ENCODE data around the gene RSL24D1.

RSL24D1 gene

GRCh38 chr15:55196458-55197361 lies at the start of gene RSL24D1:
Gene RSL24D1 (minus strand): TSS chr15:55196941. CDS start chr15:55196890, 51 bp downstream.
- TF ChIP-seq BHLHE40 (IDR thresholded peaks at IDR 0.05; ENCODE audit: borderline replicate concordance), result no peak
- peak; percentile 76 for TF ChIP-seq L3MBTL2 (conservative IDR thresholded peaks at IDR 0.05)
- no peak for TF ChIP-seq FOXM1 (IDR thresholded peaks at IDR 0.05; ENCODE audit: borderline replicate concordance)
- no peak for TF ChIP-seq FOXA1 (IDR thresholded peaks at IDR 0.05)
- peak; percentile 64 for TF ChIP-seq ELF4 (IDR thresholded peaks at IDR 0.05)
- no peak for TF ChIP-seq PKNOX1 (IDR thresholded peaks at IDR 0.05)
- peak; percentile 86 for DNase-seq (ENCODE audit: extremely low spot score)
- CTCF ChIA-PET, result no interaction called here
- POLR2A ChIA-PET, result interaction anchor here (0.7 to 2.8 kb wide), 8 partner anchors 10 to 211 kb away, joined by 3 to 8 read pairs (median 4); partner anchors contain the start of genes CCPG1 and PIERCE2

GRCh38 chr15:55245059-55245458 lies 48.3 kb upstream of the RSL24D1 start:
- ChIA-PET POLR2A (no interaction called here), CTCF (no interaction called here)
- TF ChIP-seq SUZ12 (IDR thresholded peaks at IDR 0.05) (no peak), HDGF (IDR thresholded peaks at IDR 0.05; ENCODE audit: borderline replicate concordance) (no peak), LEF1 (IDR thresholded peaks at IDR 0.05; ENCODE audit: borderline replicate concordance) (no peak), SP1 (IDR thresholded peaks at IDR 0.05) (no peak), ARNT (IDR thresholded peaks at IDR 0.05) (no peak), ELF4 (IDR thresholded peaks at IDR 0.05) (no peak), FOXK2 (IDR thresholded peaks at IDR 0.05) (no peak), L3MBTL2 (conservative IDR thresholded peaks at IDR 0.05) (no peak), FOXM1 (IDR thresholded peaks at IDR 0.05; ENCODE audit: borderline replicate concordance) (no peak)
- no peak for DNase-seq (ENCODE audit: extremely low spot score)

GRCh38 chr15:55241891-55242290 lies 45.1 kb upstream of the RSL24D1 start:
- ChIA-PET CTCF (no interaction called here), POLR2A (no interaction called here)
- DNase-seq (ENCODE audit: extremely low spot score), result no peak
- TF ChIP-seq TARDBP (IDR thresholded peaks at IDR 0.05), result no peak
- TF ChIP-seq FOXK2 (IDR thresholded peaks at IDR 0.05), result no peak
- no peak for TF ChIP-seq ZNF384 (IDR thresholded peaks at IDR 0.05)
- no peak for TF ChIP-seq SUZ12 (IDR thresholded peaks at IDR 0.05)
- TF ChIP-seq BHLHE40 (IDR thresholded peaks at IDR 0.05; ENCODE audit: borderline replicate concordance), result no peak
- TF ChIP-seq HDGF (IDR thresholded peaks at IDR 0.05; ENCODE audit: borderline replicate concordance), result no peak
- TF ChIP-seq CTBP1 (IDR thresholded peaks at IDR 0.05; ENCODE audit: borderline replicate concordance), result no peak
- TF ChIP-seq ELF4 (IDR thresholded peaks at IDR 0.05), result no peak
- no peak for TF ChIP-seq SP1 (IDR thresholded peaks at IDR 0.05)
- no peak for TF ChIP-seq L3MBTL2 (conservative IDR thresholded peaks at IDR 0.05)
- TF ChIP-seq LEF1 (IDR thresholded peaks at IDR 0.05; ENCODE audit: borderline replicate concordance), result no peak
- no peak for TF ChIP-seq FOXM1 (IDR thresholded peaks at IDR 0.05; ENCODE audit: borderline replicate concordance)
- no peak for TF ChIP-seq FOXA1 (IDR thresholded peaks at IDR 0.05)
- TF ChIP-seq NFRKB (IDR thresholded peaks at IDR 0.05), result no peak

GRCh38 chr15:55241186-55241585 lies 44.4 kb upstream of the RSL24D1 start:
- TF ChIP-seq BHLHE40 (IDR thresholded peaks at IDR 0.05; ENCODE audit: borderline replicate concordance) (no peak), CTBP1 (IDR thresholded peaks at IDR 0.05; ENCODE audit: borderline replicate concordance) (no peak), FOXA1 (IDR thresholded peaks at IDR 0.05) (no peak), PKNOX1 (IDR thresholded peaks at IDR 0.05) (no peak), HDGF (IDR thresholded peaks at IDR 0.05; ENCODE audit: borderline replicate concordance) (no peak), SP1 (IDR thresholded peaks at IDR 0.05) (no peak), L3MBTL2 (conservative IDR thresholded peaks at IDR 0.05) (no peak), ELF4 (IDR thresholded peaks at IDR 0.05) (no peak), ARNT (IDR thresholded peaks at IDR 0.05) (no peak), TARDBP (IDR thresholded peaks at IDR 0.05) (no peak), LEF1 (IDR thresholded peaks at IDR 0.05; ENCODE audit: borderline replicate concordance) (no peak), FOXM1 (IDR thresholded peaks at IDR 0.05; ENCODE audit: borderline replicate concordance) (no peak)
- no peak for DNase-seq (ENCODE audit: extremely low spot score)
- ChIA-PET CTCF (no interaction called here), POLR2A (no interaction called here)

- POLR2A ChIA-PET, result no interaction called here
- DNase-seq (ENCODE audit: extremely low spot score), result no peak
- TF ChIP-seq LEF1 (IDR thresholded peaks at IDR 0.05; ENCODE audit: borderline replicate concordance), result no peak
- no peak for TF ChIP-seq PKNOX1 (IDR thresholded peaks at IDR 0.05)
- no peak for TF ChIP-seq HDGF (IDR thresholded peaks at IDR 0.05; ENCODE audit: borderline replicate concordance)
- TF ChIP-seq ELF4 (IDR thresholded peaks at IDR 0.05), result no peak
- TF ChIP-seq FOXA1 (IDR thresholded peaks at IDR 0.05), result no peak
- TF ChIP-seq ARNT (IDR thresholded peaks at IDR 0.05), result no peak
- TF ChIP-seq SP1 (IDR thresholded peaks at IDR 0.05), result no peak
- TF ChIP-seq NFRKB (IDR thresholded peaks at IDR 0.05), result no peak
- CTCF ChIA-PET, result no interaction called here
Observed at GRCh38 chr15:55240125-55240760, 43.5 kb upstream of the RSL24D1 start.

Measured in HEK293T (cell line).